HG03571 (cell line): Measurements from ENCODE around the gene RYR2.
"Not testable (repeated sequence)": the region's sequence is repeated elsewhere in the genome, so short reads cannot be mapped to it uniquely, and the experiment has no call there.

Experiments used
- ATAC-seq: cut with Tn5 transposase; IDR thresholded peaks from one replicate; pipeline ENCODE4 v1.9.1; 2021; ENCODE audit not compliant: unreplicated experiment

The RYR2 gene

GRCh38 chr1:237763137-237763536 is 721.2 kb downstream of the RYR2 start:
- ATAC-seq: no peak

GRCh38 chr1:237763751-237764150 is 721.8 kb downstream of the RYR2 start:
- no peak for ATAC-seq

DNA sequence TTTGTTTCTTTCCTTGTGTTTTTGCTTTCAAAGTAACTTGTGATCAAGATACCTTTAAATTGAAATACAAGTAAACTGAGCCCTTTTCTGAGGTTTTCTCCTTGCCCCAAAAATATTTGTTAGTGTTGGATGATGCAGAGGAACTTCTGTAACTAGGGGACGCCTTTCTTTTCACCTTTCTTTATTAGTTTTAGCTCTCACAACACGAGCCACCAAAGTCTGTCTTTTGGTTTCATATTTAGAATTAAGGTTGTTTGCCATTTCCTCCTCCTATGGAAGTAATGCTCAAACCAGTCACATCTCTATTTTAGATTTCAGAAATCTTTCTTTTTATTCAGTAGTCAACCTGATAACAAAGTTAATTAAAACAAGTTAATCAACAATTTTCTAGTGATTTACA is 727.9 kb downstream of the RYR2 start:
- ATAC-seq: no peak

DNA sequence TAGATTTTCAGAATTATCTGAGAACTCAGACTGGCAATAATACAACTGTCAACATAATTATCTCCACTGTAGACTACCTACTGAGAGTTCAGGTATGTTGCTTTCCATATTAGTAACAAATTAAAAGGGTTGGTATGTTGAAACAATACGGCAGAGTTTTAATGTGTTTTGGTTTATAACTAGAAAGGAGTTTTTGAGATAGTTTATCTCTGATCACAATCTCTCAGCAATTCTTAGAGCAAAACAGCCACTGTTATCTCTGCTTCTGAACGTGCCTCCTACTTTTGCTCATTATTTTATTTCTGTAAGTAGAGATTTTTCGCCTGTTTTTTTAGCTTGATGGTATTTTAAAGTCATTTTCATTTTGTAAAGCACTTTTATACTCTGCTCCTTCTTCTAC is 730.0 kb downstream of the RYR2 start:
- no peak for ATAC-seq

- ATAC-seq: no peak
Measured at GRCh38 chr1:237774246-237774645, 732.3 kb downstream of the RYR2 start.

DNA sequence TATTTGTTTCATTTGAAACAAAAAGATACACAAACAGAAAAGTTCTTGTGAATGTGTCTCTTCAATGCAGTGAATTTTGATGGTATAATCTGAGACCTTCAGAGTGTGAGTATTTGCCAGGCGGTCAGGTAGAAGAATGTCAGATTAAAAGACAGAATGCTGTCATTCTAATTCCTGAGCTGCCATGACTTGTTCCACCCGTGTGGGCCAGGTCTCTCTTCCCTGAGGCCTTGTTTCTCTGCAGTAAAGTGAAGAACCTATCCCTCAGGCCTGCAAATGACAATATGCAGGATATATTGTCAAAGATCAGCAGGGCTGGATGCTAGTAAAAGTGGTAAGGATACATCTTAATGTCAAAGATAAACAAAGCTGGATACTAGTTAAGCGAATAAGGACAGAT is 737.4 kb downstream of the RYR2 start:
- ATAC-seq: no peak

DNA sequence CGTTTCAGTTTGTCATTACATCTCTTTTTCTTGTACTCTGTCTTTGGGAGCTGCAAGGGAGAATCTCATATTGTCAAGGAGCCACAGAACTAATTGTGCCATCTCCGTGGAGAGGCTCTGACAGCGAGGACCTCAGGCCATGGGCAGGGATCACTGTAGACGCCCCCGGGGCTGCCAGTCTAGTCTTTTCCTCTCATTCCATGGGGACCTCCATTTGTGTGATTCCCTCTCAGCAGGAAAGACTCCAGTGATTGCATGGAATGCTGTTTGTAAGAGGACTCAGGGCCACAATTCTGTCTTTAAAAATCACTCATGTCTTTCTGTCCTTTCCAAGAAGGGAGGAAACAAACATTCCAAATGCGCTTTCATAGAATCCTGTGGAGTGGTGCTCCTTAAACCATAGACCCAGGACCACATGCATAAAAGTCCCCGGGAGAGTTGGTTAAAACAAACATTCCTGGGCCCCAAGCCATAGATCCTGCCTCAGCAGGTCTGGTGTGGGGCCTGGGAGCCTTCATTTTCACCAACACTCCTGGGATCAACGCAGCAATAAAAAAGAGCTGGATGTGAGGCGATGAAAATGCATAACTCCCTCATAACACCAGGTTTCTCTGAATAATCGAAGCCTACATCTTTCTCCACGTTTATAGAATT is 744.2 kb downstream of the RYR2 start:
- ATAC-seq: no peak

DNA sequence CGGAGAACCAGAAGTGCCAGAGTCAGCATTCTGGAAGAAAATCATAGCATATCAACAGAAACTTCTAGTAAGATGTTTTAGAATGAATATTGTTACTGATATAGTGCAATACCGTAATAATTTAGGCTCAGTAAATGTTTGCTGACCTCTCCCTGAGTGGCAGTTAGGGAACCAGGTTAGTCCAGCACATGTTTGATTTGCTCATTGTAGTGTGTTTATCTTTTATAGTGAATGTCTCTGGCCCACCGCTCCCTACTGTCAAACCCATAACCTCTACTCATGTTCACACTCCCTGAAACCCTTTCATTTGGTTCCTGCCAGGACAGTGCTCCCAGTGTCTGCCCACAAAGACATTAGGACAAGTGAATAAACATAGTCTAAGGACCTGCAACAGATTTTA is 746.1 kb downstream of the RYR2 start:
- ATAC-seq: no peak

GRCh38 chr1:237789619-237790018 is 747.6 kb downstream of the RYR2 start:
- ATAC-seq: no peak

DNA sequence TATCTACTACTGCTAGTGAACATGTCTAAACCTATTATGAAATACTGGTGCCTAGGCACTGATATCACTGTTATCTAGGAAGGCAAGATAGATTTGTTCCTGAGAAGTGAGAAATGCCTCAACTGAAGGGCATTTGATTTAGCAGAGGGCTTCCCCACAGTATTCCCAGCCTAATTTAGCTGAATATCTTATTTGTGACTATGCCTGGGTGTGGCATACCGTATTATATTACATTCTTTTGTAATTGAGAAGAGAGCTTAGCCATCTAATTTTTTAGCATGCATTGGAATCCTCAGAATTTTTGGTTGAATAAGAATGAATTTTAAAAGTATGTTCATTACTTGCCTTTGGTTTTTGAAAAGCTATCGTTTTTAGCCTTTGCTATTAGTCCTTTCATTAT is 749.6 kb downstream of the RYR2 start:
- no peak for ATAC-seq

- no peak for ATAC-seq
Measured at GRCh38 chr1:237792149-237792548, 750.2 kb downstream of the RYR2 start.

DNA sequence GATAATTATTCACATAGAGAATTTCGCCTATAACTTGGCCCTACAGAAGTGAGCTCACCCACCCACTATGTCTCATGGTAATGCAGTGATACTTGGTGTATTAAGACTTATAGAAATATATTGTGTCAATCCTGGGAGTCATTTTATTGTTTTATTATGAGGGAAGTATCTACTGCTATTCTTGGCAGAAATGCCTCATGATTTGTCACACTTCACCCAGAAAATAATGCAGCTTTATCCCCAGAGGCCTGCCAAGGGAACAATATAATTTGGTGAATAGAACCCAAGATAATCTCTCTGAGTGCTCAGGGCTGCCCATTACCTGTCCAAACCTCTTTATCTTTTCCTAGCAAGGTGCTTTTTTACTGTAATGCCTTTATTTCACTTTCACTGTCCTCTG is 750.7 kb downstream of the RYR2 start:
- no peak for ATAC-seq

DNA sequence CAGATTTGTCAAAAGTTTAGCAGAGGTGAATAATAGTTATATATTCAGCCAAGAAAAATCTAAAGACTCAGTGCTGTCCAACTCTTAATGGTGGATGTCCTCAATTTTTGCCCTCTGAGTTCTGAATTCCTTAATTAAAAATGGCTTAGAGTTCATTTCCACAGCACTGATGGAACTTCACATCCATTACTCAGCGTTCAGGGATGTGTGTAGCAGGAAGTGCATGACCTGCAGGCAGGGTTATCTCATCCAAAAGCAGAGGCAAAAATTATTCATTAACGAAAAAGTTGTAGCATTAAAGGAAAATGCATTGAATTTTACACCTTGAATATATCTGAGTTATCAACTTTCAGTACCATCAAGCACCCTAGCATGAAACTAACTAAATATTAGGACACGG is 752.1 kb downstream of the RYR2 start:
- ATAC-seq: no peak

GRCh38 chr1:237795558-237795957 is 753.6 kb downstream of the RYR2 start:
- no peak for ATAC-seq

GRCh38 chr1:237799762-237800474 is 757.9 kb downstream of the RYR2 start:
- peak; percentile 91 for ATAC-seq

DNA sequence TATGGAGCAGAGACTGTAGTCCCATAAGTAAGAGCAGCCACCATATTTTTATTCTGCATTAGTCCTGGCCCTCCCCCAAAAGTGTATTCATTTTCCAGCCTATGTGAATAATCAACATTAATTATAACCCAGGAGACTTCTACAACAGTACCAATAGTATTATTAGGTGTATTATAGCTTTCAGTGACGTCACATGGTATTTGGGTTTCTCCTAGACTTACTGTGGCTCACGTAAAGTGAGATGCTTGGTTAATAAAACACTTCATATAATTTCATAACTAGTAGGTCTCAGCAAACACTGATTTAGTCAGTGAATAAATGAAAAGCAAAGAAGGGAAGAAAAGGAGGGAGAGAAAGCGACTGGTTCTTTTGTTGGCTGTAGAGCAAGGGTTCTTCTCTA is 762.5 kb downstream of the RYR2 start:
- ATAC-seq: no peak

- no peak for ATAC-seq
Measured at GRCh38 chr1:237809099-237809498, 767.1 kb downstream of the RYR2 start.

GRCh38 chr1:237811633-237812032 is 769.6 kb downstream of the RYR2 start:
- ATAC-seq: no peak

GRCh38 chr1:237812061-237812460 is 770.1 kb downstream of the RYR2 start:
- ATAC-seq: no peak

DNA sequence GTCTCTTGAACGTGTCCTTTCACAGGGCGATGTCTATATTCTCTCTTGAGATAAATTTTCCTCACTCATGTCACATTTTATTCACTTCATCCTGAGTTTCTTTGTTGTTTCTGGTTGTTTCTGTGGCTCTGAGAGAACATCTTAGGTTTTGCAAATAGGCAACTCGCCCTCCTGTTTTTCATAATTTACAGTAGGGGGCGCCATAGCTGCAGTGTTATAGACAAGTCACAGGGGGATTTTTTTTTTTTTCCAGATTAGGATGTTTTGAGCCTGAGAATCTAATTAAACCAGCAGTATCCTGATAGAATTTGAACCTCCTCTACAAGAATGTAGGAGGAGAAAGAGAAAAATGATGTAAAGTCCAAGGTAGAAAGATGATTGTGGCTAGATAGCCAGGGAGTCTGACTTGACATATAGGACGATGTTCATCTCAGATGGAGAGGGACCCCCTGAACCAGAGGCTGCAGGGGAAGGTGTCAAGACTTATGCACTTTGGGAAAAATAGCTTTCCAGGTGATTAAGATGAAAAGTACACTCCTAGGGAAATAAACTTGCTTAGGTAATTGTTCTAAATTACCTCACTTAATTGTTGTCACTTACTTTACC is 772.4 kb downstream of the RYR2 start:
- no peak for ATAC-seq

DNA sequence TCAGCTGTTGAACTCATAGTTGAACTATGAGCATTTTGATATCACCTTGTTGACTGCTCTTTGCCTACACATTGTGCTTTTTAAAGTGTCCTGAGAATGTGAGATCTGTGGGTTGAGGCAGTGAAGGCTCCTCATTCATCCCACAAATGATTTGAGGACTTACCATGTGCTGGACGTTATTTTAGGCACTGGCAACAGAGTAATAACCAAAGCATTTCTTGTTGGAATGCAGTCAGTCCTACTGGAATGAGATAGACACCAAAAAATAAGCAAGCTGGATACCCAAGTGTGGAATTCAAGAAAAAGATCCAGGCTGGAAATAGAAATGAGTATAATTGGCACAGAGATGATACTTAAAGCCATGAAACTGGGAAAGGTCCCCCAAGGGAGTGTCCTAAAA is 775.3 kb downstream of the RYR2 start:
- no peak for ATAC-seq

DNA sequence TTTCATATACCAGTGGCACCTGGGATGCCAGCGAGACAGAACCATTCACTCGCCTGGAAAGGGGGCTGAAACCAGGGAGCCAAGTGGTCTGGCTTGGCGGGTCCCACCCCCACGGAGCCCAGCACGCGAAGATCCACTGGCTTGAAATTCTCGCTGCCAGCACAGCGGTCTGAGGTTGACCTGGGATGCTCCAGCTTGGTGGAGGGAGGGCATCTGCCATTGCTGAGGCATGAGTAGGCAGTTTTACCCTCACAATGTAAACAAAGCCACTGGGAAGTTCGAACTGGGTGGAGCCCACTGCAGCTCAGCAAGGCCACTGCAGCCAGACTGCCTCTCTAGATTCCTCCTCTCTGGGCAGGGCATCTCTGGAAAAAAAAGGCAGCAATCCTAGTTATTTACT is 778.6 kb downstream of the RYR2 start:
- ATAC-seq: not testable (repeated sequence)
